ENCODE data around the gene ADSS1.

DNA sequence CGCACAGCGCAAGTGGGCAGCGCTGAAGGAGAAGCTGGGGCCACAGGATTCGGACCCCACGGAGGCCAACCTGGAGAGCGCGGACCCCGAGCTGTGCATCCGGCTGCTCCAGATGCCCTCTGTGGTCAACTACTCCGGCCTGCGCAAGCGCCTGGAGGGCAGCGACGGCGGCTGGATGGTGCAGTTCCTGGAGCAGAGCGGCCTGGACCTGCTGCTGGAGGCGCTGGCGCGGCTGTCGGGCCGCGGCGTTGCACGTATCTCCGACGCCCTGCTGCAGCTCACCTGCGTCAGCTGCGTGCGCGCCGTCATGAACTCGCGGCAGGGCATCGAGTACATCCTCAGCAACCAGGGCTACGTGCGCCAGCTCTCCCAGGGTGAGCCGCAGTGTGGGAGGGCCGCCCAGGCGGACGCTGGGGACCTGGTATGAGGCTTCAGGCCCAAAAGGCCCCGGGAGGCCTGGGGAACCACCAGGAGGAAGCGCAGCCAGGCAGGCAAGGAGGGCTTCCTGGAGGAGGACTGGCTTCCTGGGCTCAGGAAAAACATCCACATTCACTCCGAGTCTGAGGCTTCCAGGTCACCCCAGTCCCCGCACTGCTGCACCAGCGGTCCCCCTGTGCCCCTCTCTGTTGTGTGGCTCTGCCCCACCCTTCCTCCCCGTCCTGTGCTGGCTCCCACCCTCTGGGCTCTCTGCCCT is 22.5 kb upstream of the ADSS1 start:
- TF ChIP-seq POLR2AphosphoS5 (IDR thresholded peaks at IDR 0.05; ENCODE audit: borderline replicate concordance, low read depth, low read length) = no peak
- no peak for TF ChIP-seq EZH2 (IDR thresholded peaks at IDR 0.05)
- TF ChIP-seq FOXP2 (optimal IDR thresholded peaks at IDR 0.05; ENCODE audit: control extremely low read depth, extremely low read length, insufficient read depth) = no peak

Measured in SK-N-MC (cell line).